ENCODE results near the gene TLR3.

DNA sequence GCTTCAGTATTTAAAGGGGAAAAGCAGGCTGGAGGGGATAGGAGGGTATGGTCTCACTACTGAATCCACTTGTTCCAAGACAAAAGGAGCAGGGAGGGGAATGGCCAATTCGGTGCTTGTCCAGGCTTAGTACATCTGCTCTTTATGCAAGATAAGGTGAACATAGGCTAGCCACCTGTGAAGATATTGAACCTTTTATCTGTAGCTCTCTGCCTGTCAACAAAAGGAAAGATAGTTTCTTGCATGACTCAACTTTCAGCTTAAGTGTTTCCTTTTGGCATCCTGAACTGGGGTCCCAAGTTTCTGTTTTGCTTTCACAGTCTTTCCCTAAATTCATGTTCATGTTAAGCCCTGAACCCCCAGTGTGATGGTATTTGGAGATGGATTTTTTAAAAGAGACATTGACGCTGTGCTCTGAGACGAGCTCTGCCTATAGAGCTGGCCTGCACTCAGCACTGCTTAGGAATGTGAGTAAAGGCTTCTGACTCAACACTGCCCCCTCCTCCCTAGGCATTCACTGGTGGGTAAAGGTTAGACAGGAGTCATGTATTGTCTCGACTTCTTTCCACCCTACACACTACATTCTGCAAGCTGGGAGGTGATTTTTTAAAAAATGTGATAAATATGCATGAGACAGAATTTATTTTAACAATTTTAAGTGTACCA, 63.8 kb downstream of the TLR3 start:
- TF ChIP-seq EZH2 (IDR thresholded peaks at IDR 0.05; ENCODE audit: insufficient read depth, poor library complexity, severe bottlenecking) (no peak), EZH2phosphoT487 (IDR thresholded peaks at IDR 0.05; ENCODE audit: insufficient read depth, low read depth) (no peak)

Measured in GM23248 (cell line).